ENCODE measurements around the gene RIMBP2.
"Not testable (repeated sequence)": the region's sequence is repeated elsewhere in the genome, so short reads cannot be mapped to it uniquely, and the experiment has no call there.

RIMBP2 gene

DNA sequence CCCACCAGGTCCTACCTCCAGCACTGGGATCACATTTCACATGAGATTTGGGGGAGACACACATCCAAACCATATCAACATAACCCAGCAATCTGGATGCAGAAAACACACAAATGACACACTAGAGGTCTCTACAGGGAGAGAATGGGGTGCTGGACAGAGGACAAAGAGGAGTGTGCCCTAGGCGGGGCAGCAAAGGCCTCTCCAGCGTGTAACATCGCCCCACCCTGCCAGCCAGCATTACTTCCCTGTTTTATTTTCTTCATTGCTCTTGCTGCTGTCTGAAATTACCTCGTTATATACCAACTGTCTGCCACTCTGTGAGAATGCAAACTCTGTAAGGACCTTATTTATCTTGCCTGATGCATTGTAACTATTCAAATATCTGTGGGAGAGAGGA lies 61.1 kb downstream of the RIMBP2 start:
- no peak for DNase-seq

GRCh38 chr12:130651188-130651959 lies 64.7 kb downstream of the RIMBP2 start:
- no peak for DNase-seq

DNA sequence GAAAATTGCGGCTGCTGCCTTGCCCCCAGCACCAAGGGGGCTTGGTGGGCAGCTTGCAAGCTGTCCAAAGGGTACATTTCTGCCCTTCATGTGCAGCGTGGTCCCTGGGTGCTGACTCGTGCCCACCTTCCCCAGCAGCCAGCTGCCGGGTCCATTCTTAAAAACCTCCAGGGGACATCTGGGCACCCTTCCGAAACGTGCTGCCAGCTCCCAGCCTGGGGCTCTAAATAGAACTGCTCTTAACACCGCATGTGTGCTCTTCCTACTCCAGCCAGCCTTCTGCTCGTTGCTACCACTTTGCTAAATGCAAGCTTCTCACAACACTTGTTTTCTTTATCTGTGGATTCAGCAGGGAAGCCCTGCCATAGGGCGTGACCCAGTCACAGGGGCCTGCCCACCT lies 66.0 kb downstream of the RIMBP2 start:
- no peak for DNase-seq

GRCh38 chr12:130649101-130650045 lies 66.7 kb downstream of the RIMBP2 start:
- no peak for DNase-seq

DNA sequence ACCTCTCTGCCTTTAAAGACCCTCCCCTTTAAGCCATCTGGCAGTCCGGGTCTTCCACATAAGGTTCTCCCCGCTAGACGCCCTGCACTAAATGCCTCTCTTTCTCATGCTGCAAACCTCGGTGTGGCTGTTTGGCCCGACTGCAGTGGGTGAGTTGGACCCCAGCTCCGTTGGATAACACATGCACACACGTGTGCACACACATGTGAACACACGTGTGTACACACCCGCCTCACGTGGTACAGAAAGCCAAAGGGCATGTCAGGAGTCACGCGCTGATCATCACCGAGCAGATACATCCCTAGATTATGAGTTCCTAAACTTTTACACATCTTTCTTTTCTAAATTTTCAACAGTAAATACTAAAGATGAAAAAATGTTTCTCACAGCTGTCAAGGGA lies 68.3 kb downstream of the RIMBP2 start:
- DNase-seq = no peak

GRCh38 chr12:130646716-130647370 lies 69.3 kb downstream of the RIMBP2 start:
- no peak for DNase-seq

DNA sequence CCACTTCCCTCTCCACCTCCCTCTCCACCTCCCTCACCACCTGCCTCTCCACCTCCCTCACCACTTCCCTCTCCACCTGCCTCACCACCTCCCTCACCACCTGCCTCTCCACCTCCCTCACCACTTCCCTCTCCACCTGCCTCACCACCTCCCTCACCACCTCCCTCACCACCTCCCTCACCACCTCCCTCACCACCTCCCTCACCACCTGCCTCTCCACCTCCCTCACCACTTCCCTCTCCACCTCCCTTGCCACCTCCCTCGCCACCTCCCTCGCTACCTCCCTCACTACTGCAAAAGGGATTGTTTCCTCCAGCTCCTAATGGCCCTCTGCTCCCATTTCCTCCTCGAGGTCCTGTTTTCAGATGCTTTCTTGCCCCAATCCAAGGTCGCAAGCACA lies 69.9 kb downstream of the RIMBP2 start:
- DNase-seq = not testable (repeated sequence)

- DNase-seq = peak; percentile 26
Observed at GRCh38 chr12:130645751-130646150, 70.3 kb downstream of the RIMBP2 start.

DNA sequence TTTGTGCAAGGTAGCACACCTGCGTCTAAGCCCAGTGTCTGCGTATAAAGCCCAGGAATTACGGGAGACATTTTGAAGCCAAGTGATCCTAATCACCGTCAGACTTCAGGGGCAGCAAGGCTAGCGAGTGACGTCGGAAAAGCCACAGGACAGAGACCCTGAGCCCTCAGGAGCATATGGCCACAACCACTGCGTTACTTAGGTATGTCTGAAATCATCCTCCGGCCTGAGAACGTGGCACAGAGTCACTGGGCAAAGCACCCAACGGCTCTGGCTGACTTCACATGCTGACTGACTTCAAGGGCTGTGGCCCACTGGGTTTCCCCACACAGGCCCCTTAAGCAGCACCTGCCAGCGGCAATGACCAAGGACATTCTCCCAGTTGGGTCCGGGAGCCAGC lies 71.5 kb downstream of the RIMBP2 start:
- DNase-seq = no peak

DNA sequence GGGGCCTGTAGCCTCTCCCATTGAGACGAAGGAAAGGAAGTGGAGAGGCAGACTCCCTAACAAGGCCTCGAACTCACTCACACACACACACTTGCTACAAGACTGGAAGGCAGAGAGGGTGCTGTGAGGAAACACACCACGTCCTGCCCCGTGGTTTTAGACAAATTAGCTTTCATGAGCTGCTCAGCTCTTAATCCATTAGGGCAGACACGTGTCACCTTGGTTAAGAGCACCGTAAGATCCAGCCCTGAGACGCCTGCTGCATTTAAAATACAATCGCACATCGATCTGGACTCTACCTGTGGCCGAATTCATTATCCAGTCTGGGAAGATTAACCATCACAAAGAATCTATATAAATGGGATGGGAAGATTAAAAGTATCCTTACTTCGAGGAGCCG lies 72.0 kb downstream of the RIMBP2 start:
- no peak for DNase-seq

GRCh38 chr12:130642856-130643255 lies 73.2 kb downstream of the RIMBP2 start:
- DNase-seq = no peak

DNA sequence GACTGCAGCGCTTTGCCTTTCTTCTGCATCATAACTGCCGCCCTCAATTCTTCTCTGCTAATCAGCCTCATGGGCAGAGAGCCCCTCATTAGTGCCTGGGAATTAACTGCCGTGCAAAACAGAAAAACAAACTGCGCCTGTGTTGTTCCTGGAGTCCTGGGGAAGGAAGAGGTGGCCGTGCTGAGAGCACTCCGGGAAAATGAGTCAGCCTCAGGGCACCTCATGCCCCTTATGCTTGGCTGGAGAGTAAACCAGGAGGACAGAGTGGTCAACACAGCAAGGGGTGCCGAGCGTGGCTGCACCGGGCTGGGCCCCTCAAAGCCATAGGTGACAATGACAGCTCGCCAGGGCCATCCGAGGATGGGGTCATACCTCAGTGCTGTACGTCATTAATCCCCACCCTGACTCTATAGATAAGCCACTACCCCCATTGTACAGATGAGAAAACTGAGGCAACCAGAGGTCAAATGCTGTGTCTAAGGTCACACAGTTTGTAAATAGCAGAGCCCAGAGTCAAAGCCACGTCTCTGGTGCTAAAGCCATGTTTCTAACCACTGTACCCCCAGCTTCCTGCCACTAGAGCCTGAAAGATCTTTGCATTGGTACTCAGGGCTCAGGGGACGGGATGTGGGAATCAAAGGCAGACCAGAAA lies 74.4 kb downstream of the RIMBP2 start:
- no peak for DNase-seq

- DNase-seq = no peak
Observed at GRCh38 chr12:130640901-130641300, 75.2 kb downstream of the RIMBP2 start.

- no peak for DNase-seq
Observed at GRCh38 chr12:130640496-130640895, 75.6 kb downstream of the RIMBP2 start.

DNA sequence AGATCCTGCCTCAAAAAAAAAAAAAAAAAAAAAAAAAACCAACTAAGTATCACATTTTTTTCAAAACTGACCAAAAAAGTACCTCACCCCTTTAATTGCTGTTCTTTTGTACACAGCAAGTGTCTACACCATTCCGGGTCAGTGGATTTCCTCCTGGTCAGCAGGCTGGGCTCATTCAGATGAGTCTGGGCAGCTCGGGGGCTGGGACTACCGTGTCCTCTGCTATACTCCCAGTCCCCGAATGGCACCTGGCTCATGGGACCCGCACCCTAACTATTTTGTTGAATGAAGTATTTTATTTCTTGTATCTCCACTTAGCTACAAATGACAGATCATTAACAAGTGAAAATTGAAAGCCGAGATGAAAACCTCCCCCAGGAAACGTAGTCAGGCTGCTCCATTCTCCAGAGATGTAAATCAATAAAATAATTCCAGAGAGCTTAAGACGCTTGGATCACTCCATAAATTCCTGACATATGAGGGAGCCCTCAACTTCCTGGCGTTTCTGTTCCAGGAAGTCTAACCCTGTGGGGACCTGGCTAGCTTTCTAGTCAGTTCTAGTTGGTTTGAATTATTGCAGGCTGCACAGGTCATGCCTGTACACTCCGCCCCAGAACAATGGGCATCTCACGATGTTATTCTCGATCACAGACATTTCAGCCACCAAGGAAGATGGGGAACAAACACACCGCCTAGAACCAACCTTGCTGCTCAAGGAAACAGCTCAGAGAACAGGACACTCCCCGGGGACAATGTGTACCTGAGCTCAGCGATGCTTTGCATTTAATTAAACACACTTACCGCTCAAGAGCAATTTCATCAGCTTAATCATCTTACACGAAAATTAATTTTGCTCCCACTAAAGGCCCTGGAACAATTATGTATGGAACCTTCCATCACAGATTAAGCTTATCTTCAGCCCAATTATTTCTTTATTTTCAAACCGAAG lies 76.3 kb downstream of the RIMBP2 start:
- peak; percentile 61 for DNase-seq

- no peak for DNase-seq
Observed at GRCh38 chr12:130636370-130636769, 79.7 kb downstream of the RIMBP2 start.

- peak; percentile 65 for DNase-seq
Observed at GRCh38 chr12:130634866-130635265, 81.2 kb downstream of the RIMBP2 start.

GRCh38 chr12:130633771-130634170 lies 82.3 kb downstream of the RIMBP2 start:
- DNase-seq = peak; percentile 98

GRCh38 chr12:130632642-130633041 lies 83.5 kb downstream of the RIMBP2 start:
- peak; percentile 65 for DNase-seq

DNA sequence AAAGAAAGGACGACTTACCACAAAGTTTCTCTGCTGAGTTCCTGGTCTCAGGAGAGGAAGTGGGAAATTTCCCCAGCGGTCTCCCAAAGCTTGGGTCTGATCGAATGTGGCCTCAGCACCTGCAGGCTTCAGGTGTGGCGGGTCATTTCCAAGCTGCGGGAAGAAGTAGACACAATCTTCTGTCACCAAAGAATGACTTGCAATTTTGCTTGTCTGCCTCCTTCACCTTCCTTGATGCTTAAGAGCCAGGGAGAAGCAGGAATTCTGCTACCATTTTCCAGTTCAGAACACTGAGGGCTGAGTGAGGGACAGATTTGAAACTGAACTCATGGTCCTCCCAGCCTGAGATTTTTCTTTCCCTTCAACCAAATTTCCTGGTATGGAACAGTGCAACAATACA lies 87.8 kb downstream of the RIMBP2 start:
- DNase-seq = no peak

- DNase-seq = no peak
Observed at GRCh38 chr12:130627175-130627574, 88.9 kb downstream of the RIMBP2 start.

- DNase-seq = no peak
Observed at GRCh38 chr12:130626601-130627000, 89.5 kb downstream of the RIMBP2 start.
